Measurements from ENCODE around the gene COL20A1. TPM values are rescaled to one million over a fixed set of nuclear protein-coding genes. Genes with fewer than 3 reads are reported as not detected.

COL20A1 gene
- total RNA-seq, 1 experiment from 2014 or later = 0.23 TPM

GRCh38 chr20:63274381-63275228 lies 18.4 kb upstream of the COL20A1 start:
- Histone ChIP-seq H3K27ac (ENCODE audit: low read length) (no peak overlapping the region), H3K27me3 (ENCODE audit: control insufficient read depth, insufficient read depth, low read length) (no peaks in the 10 kb centered on the region), H3K4me3 (ENCODE audit: low read depth in 2 of 2, low read length in 2 of 2) (0 out of 4 replicates have a peak overlapping the region, but pooled peaks of 1 of the 2 experiments have one; percentile 2), H3K36me3 (ENCODE audit: control insufficient read depth, insufficient read depth, low read length) (no peaks in the 10 kb centered on the region; the same call in none of the 2 replicates), H3K4me1 (ENCODE audit: control insufficient read depth, insufficient read depth, low read length) (peaks cover 15% of the 10 kb centered on the region), H3K9me3 (ENCODE audit: control insufficient read depth, insufficient read depth, low read depth, low read length) (no peaks in the 10 kb centered on the region)
- no peak for ATAC-seq
- CTCF ChIA-PET = no interaction called here
- TF ChIP-seq REST (IDR thresholded peaks at IDR 0.05; ENCODE audit: insufficient read depth in 1 of 2, low read depth in 2 of 2, low read length in 1 of 2) (no peak), TCF7L2 (IDR thresholded peaks at IDR 0.05; ENCODE audit: low read depth, low read length) (no peak), POLR2AphosphoS5 (IDR thresholded peaks at IDR 0.05; ENCODE audit: low read depth, low read length) (no peak), SIN3A (IDR thresholded peaks at IDR 0.05; ENCODE audit: borderline replicate concordance, insufficient read depth, low read depth, low read length) (no peak), CTCF (IDR thresholded peaks at IDR 0.05) (no peak)
- no TSS peak for BruUV-seq (replicated peaks)
- in situ Hi-C loops (cut with HindIII; ENCODE audit: low pct_unique_long_range_greater_than_20kb, low sequenced_read_pairs) (loop anchor here (5.0 to 25.0 kb wide), 2 partner anchors 52 to 113 kb away; no protein-coding TSS in a partner anchor), intact Hi-C loops (cut with micrococcal nuclease; ENCODE audit: unreplicated experiment) (no loop called here)
- POLR2A ChIA-PET = no interaction called here
- no peak for DNase-seq (ENCODE audit: low read depth, low spot score)

- Histone ChIP-seq H3K4me1 (ENCODE audit: control insufficient read depth, insufficient read depth, low read length) (peaks cover 15% of the 10 kb centered on the region), H3K4me3 (ENCODE audit: low read depth in 2 of 2, low read length in 2 of 2) (no peak overlapping the region), H3K9me3 (ENCODE audit: control insufficient read depth, insufficient read depth, low read depth, low read length) (no peaks in the 10 kb centered on the region), H3K36me3 (ENCODE audit: control insufficient read depth, insufficient read depth, low read length) (no peaks in the 10 kb centered on the region; the same call in none of the 2 replicates), H3K27ac (ENCODE audit: low read length) (no peak overlapping the region), H3K27me3 (ENCODE audit: control insufficient read depth, insufficient read depth, low read length) (no peaks in the 10 kb centered on the region)
- POLR2A ChIA-PET = no interaction called here
- intact Hi-C loops (cut with micrococcal nuclease; ENCODE audit: unreplicated experiment) = no loop called here
- in situ Hi-C loops (cut with HindIII; ENCODE audit: low pct_unique_long_range_greater_than_20kb, low sequenced_read_pairs) = loop anchor here (5.0 to 25.0 kb wide), 2 partner anchors 54 to 111 kb away; no protein-coding TSS in a partner anchor
- TF ChIP-seq POLR2AphosphoS5 (IDR thresholded peaks at IDR 0.05; ENCODE audit: low read depth, low read length) (no peak), TCF7L2 (IDR thresholded peaks at IDR 0.05; ENCODE audit: low read depth, low read length) (no peak), SIN3A (IDR thresholded peaks at IDR 0.05; ENCODE audit: borderline replicate concordance, insufficient read depth, low read depth, low read length) (no peak), CTCF (IDR thresholded peaks at IDR 0.05) (no peak), REST (IDR thresholded peaks at IDR 0.05; ENCODE audit: insufficient read depth in 1 of 2, low read depth in 2 of 2, low read length in 1 of 2) (no peak)
- DNase-seq (ENCODE audit: low read depth, low spot score) (no peak), ATAC-seq (no peak)
- CTCF ChIA-PET = interaction anchor here (1.2 kb wide), 1 partner anchor 105 kb away, joined by 3 read pairs; no protein-coding TSS in a partner anchor
- BruUV-seq (replicated peaks) = no TSS peak
Observed at GRCh38 chr20:63275825-63276224, 17.2 kb upstream of the COL20A1 start.
